ENCODE results near the gene HADHA.

HADHA gene

GRCh38 chr2:26190369-26190768, 54.1 kb downstream of the HADHA start:
- DNase-seq, result no peak

GRCh38 chr2:26189751-26190150, 54.7 kb downstream of the HADHA start:
- no peak for DNase-seq

DNA sequence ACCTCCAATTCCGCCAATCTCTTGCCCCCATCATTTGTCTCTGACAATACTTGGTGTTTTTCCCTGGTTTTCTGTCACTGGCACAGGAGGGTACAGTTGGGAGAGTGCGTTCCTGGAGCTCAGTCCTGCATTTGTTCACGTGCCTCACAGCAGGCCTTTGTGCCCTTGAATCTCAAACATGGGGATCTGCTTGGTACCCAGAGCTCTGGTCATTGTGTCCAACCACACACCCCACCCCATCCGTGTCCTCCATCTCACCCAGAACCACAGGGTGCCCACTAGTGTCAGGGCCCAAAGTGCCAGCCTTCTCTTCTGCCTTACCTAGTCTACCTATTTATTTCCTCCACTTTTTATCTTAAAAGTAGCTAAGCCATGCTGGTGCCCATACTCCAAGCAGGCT, 55.3 kb downstream of the HADHA start:
- DNase-seq, result no peak

- no peak for DNase-seq
Observed at GRCh38 chr2:26187537-26188104, 56.8 kb downstream of the HADHA start.

GRCh38 chr2:26187114-26187513, 57.3 kb downstream of the HADHA start:
- no peak for DNase-seq

DNA sequence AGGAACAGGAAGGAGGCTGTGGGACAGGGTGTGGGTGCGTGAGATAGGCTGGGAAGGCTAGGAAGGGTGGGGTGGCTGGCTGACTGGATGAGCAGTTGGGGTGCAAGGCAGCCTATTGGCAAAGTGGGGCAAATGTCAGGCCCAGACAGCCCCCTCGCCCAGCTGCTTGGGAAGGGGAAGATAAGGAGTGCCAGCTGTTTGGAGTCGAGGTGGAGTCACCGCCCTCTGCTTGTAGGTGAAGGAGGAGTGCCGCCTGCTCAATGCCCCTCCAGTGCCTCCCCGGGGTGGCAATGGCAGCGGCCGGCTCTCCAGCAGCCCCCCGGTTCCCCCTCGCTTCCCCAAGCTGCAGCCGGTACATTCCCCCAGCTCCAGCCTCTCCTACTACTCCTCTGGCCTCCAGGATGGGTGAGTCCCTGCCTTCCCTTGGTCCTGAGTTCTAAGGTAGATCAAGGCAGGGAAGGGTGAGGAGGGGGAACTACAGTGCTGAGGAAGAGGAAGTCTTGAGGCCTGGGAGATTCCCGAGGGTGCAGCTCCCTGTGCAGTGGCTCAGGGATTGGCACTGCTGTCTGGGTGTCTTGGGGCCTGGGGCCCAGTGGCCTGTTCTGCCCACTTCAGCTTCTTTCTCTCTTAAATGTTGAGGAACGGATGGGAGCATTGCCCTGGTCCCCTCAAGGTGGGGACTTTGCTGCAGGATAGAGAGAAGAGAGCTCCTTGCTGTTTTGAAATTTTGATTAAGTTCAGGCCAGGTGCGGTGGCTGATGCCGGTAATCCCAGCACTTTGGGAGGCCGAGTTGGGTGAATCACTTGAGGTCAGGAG, 58.3 kb downstream of the HADHA start:
- DNase-seq, result no peak

DNA sequence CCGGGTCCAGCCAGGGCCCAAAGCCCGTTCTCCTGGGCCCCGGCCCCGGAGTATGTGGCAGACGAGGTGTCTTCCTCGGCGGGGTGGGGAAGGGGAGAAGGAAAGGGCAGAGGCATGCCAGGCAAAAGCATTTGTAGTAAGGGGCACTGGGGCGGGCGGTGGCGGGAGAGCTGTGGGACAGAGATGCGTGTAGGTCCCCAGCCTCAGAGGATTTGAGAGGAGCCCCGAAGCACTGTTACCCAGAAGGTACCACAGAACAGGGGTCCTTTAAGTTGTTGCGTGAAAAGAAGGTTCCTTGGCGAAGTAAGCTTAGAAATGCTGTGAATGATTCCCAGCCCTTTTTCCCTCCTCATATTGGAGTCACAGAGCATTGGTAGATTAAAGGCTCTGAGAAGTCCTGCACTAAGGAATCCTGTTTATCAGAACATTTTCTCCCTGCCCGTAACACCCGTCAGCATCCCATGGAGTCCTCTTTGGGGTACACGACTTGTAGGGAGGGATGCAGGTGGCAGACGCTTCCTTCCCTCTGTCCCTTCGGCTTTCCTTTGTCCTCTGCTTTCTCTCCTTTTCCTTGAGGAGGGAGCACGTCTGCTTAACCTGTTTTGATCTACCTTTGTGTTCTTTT, 59.0 kb downstream of the HADHA start:
- DNase-seq, result no peak

GRCh38 chr2:26184555-26185303, 59.7 kb downstream of the HADHA start:
- no peak for DNase-seq

GRCh38 chr2:26184121-26184520, 60.3 kb downstream of the HADHA start:
- DNase-seq, result no peak

DNA sequence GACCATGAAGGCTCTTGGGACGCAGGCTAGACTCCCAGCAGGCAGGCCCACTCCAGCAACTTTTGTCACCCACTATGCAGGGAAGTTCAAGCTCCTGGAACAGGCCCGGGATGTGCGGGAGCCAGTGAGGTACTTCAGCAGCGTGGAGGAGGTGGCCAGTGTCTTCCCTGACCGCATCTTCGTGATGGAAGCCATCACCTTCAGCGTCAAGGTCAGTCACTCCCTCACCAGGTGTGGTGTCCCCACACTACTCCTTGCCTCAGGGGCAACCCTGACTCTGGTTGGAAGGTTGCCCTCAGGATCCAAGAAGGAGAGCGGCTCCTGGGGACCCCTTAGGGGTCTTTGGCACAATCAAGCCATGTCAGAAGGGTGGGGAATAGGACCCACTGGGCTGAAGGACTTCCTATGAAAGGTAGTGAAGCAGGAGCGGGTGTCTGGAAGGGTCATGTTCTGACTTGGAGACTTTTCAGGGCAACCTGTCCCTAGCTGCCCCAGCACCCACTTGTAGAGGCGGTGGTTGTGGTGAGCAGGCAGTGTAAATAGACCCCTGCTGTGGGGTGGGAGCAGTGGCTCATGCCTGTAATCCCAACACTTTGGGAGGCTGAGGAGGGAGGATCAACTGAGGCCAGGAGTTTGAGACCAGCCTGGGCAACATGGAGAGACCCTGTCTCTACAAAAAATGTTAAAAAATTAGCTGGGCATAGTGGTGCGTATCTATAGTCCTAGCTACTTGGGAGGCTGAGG, 61.4 kb downstream of the HADHA start:
- no peak for DNase-seq

DNA sequence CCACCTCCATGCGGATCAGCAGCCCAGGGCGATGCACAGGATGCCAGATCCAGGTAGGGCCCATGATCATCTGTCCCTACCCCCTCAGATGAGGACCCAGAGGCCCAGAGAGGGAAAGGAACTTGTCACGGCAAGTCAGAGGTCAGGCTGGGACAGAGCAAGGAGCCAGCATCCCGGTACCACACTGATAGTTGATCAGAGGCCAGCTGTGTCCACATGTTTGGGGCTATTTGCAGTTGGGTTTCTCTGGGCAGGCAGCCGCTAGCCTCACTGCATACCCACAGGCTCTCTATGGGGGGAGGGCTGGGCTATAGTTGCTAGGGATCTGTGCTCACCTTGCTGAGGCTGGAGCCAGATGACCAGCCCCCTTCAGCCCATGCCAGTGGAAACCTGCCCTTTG, 62.0 kb downstream of the HADHA start:
- no peak for DNase-seq

GRCh38 chr2:26179446-26179913, 65.0 kb downstream of the HADHA start:
- no peak for DNase-seq

GRCh38 chr2:26178746-26179436, 65.5 kb downstream of the HADHA start:
- no peak for DNase-seq

DNA sequence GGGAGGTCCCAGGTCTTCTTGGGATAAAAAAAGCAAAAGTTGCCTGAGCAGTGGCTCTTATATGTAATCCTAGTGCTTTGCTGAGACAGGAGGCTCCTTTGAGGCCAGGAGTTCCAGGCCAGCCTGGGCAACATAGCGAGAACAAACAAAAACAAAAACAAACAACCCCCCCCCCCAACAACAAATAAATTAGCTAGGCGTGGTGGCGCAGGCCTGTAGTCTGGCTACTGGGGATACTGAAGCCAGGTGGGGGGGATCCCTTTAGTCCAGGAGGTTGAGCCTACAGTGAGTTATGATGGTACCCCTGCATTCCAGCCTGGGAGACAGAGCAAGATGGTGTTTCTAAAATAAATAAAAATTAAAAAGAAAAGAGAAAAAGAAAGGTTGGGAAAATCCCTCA, 66.2 kb downstream of the HADHA start:
- no peak for DNase-seq

GRCh38 chr2:26177122-26177521, 67.3 kb downstream of the HADHA start:
- DNase-seq, result no peak

DNA sequence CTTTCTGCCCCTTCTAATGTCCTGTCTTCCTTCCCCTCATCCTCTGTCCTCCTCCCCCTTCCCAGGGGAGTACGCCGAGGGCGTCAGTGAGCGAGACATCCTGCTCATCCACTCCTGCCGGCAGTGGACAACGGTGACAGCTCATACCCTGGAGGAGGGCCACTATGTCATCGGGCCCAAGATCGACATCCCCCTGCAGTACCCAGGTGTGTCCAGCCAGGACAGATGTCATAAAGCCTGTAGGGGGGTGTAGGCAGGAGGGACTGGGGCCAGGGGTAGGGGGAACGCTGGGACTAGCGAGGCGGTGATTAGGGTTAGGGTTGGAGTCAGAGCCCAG, 68.2 kb downstream of the HADHA start:
- no peak for DNase-seq

- no peak for DNase-seq
Observed at GRCh38 chr2:26175466-26176278, 68.8 kb downstream of the HADHA start.

DNA sequence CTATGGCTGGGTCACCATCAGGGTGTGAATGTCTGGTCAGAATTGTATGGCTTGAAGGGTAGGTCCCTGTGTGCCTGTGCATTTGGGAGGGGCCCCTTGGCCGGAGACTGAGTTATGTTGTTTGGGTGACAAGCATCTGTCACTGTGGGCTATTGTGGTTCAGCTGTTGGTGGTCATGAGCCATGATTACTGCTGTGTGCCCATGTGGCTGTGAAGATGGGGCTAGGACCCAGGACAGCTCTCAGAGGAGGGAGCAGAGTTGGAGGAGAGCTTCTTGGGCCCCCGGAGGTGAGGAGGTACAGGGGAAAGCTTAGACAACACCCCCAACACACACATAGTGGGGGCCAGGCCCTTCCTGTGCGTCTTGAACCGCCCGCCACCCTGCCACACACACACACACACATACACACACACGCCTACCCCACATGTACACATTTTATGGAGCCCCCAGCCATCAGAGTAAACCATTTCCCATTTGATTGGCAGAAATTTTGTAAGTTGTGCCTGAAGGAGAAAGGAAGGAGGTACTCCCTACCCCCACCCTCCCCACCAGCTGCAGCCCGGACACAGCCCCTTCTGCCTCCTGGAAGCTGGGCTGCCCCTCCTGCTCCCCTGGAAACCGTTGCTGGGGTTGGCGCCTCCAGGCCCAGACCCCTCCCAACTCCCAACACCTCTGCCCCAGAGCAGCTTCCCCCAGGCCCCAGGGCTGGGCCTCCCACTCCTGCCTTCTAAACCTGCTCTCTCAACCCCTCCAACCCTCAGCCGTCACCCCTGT, 69.6 kb downstream of the HADHA start:
- DNase-seq, result no peak

DNA sequence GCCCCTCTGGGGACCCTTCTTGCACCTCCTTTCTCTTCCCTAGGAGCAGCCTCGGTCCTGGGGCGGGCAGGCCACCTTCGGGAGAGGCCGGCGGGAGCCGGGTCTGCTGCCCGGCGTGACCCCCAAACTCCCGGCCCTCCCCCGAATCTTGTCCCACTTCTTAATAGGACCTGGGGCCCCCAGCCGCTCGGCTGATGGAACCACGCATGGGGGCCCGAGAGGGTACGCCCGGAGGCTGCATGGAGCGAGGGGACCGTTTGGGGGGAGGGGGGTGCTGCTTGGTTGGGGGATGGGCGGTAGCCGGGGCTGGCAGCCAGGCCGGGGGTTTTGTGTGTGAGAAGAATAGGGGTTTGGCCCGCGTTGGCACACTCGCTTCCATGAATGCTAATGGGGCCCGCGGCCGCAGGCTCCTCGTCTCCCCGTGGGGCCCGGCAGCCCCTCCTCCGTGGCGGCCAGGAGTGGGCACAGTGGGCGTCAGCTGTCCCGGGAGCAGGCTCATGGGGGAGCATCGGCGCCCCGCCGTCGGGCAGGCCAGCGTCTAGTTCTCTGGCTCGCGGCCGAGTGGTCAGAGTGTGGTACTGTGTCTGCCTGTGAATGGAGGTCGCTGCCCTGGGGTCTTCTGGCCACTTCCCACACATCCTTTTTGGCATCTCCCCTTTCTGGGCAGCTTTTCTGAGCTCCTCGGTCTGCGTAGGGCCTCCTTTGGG, 70.5 kb downstream of the HADHA start:
- DNase-seq, result no peak

Data from cortex of kidney (tissue), 1 donor.